ENCODE measurements around the gene NUFIP2.

- TF ChIP-seq POLR2AphosphoS5 (IDR thresholded peaks at IDR 0.05) (no peak), CTCF (IDR thresholded peaks at IDR 0.05) (no peak)
These were observed 20.0 kb downstream of the NUFIP2 start for GRCh38 chr17:29273924-29274323.

Data from esophagus muscularis mucosa (tissue), 3 donors.